ENCODE results near the gene MIF.
"Not testable (repeated sequence)": the region's sequence is repeated elsewhere in the genome, so short reads cannot be mapped to it uniquely, and the experiment has no call there.

MIF gene

GRCh38 chr22:23893945-23894709, at the start of gene MIF:
TSS of gene MIF (plus strand) at chr22:23894383. CDS start at chr22:23894475, 92 bp downstream.
- DNase-seq = peak; percentile 95

GRCh38 chr22:23844739-23845202, 49.4 kb upstream of the MIF start:
- no peak for DNase-seq

GRCh38 chr22:23845265-23846080, 48.7 kb upstream of the MIF start:
- DNase-seq = no peak

GRCh38 chr22:23846081-23846469, 48.1 kb upstream of the MIF start:
- no peak for DNase-seq

- no peak for DNase-seq
Observed at GRCh38 chr22:23847310-23847920, 46.8 kb upstream of the MIF start.

GRCh38 chr22:23847991-23848864, 46.0 kb upstream of the MIF start:
- no peak for DNase-seq

GRCh38 chr22:23849009-23850006, 44.9 kb upstream of the MIF start:
- DNase-seq = peak; percentile 82

GRCh38 chr22:23850136-23850611, 44.0 kb upstream of the MIF start:
- DNase-seq = no peak

- no peak for DNase-seq
Observed at GRCh38 chr22:23856721-23857605, 37.2 kb upstream of the MIF start.

- peak; percentile 82 for DNase-seq
Observed at GRCh38 chr22:23857606-23858483, 36.3 kb upstream of the MIF start, which contains the start of gene SLC2A11. TSS of gene SLC2A11 (plus strand) at chr22:23857875. CDS start at chr22:23858000, 125 bp downstream.

GRCh38 chr22:23858484-23858815, 35.7 kb upstream of the MIF start:
- no peak for DNase-seq

GRCh38 chr22:23859201-23859600, 35.0 kb upstream of the MIF start:
- DNase-seq = no peak

- not testable (repeated sequence) for DNase-seq
Observed at GRCh38 chr22:23860187-23860586, 34.0 kb upstream of the MIF start.

GRCh38 chr22:23862103-23862502, 32.1 kb upstream of the MIF start:
- no peak for DNase-seq

- DNase-seq = not testable (repeated sequence)
Observed at GRCh38 chr22:23864499-23865154, 29.6 kb upstream of the MIF start.

- no peak for DNase-seq
Observed at GRCh38 chr22:23868580-23868979, 25.6 kb upstream of the MIF start.

- DNase-seq = no peak
Observed at GRCh38 chr22:23874871-23875270, 19.3 kb upstream of the MIF start.

GRCh38 chr22:23875801-23876200, 18.4 kb upstream of the MIF start:
- no peak for DNase-seq
